ENCODE measurements around the gene IQSEC2. TPM values are rescaled to one million over a fixed set of nuclear protein-coding genes. Genes with fewer than 3 reads are reported as not detected.

Gene IQSEC2
- total and polyA plus RNA-seq, 7 donors = 8.2 to 63.8 (median 41.5) TPM

DNA sequence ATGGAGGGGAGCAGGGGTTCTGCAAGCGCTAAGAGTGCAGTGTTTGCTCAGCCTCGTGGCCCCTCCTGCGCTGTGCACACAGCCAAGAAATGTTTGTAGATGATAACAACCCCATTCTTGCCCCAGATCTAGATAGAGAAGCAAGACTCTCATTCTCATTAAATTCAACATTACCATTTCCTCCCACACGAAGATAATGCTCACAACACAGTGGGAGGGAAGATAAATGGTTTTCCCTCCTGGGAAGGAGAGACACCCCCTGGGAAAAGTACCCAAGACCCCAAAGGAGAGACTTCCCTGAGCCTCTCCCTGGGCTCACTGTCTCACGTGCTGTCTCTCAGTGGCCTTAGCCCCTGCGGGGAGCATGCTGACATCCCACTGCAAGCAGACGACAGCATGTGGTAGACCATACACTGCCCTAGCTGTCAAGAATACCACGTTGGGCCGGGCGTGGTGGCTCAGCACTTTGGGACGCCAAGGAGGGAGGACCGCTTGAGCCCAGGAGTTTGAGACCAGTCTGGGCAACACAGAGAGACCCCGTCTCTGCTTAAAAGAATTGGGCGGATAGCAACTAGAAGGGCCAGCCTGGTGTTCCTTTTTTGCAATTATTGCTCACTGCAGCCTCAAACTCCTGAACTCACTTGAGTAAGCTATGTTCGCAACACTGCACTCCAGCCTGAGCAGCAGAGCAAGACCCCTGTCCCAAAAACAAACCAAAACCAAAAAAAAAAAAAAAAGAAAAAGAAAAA is 34.9 kb upstream of the IQSEC2 start:
- no peak for ATAC-seq
- Histone ChIP-seq H3K36me3 (ENCODE audit: insufficient read depth in 1 of 2, low read depth in 1 of 2) (no peaks in the 10 kb centered on the region), H3K27me3 (ENCODE audit: insufficient read depth in 3 of 3, low read length in 2 of 3) (peaks cover 0 to 37% (median 0%) of the 10 kb centered on the region in 3 donors), H3K9me3 (no peaks in the 10 kb centered on the region), H3K27ac (no peak overlapping the region), H3K4me3 (no peak overlapping the region), H3K4me1 (no peaks in the 10 kb centered on the region)
- no peak for DNase-seq
- TF ChIP-seq, protein P1, sequence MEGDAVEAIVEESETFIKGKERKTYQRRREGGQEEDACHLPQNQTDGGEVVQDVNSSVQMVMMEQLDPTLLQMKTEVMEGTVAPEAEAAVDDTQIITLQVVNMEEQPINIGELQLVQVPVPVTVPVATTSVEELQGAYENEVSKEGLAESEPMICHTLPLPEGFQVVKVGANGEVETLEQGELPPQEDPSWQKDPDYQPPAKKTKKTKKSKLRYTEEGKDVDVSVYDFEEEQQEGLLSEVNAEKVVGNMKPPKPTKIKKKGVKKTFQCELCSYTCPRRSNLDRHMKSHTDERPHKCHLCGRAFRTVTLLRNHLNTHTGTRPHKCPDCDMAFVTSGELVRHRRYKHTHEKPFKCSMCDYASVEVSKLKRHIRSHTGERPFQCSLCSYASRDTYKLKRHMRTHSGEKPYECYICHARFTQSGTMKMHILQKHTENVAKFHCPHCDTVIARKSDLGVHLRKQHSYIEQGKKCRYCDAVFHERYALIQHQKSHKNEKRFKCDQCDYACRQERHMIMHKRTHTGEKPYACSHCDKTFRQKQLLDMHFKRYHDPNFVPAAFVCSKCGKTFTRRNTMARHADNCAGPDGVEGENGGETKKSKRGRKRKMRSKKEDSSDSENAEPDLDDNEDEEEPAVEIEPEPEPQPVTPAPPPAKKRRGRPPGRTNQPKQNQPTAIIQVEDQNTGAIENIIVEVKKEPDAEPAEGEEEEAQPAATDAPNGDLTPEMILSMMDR (IDR thresholded peaks at IDR 0.05) = no peak
- intact Hi-C loops (cut with DNase I) = loop anchor here (2.0 to 10.0 kb wide), 2 partner anchors 119 kb away; partner anchors contain the start of gene HSD17B10 (in 2 of the 2)
- 73 to 82% (median 78%) methylated on average over 13 to 15 of the region's 15 CpGs for WGBS, 3 donors

DNA sequence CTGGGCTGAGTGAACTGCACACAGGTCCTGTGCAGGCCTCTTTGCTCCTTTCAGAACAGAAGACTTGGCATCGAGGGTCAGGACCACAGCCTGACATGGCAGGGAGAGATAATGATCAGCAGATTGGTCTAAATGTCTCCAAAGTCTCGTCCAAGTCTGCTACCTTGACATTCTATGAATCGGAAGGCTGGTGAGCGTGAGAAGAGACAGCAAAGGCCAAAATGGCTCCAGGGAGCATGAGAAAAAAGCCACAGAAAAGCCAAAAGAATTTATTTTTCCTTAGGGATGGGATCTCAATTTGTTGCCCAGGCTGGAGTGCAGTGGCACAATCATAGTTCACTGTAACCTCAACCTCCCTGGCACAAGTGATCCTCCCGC is 32.3 kb upstream of the IQSEC2 start:
- 75 to 79% (median 76%) methylated on average over 5 of the region's 5 CpGs for WGBS, 3 donors
- Histone ChIP-seq H3K27ac (no peak overlapping the region), H3K4me3 (no peak overlapping the region), H3K9me3 (no peaks in the 10 kb centered on the region), H3K36me3 (ENCODE audit: insufficient read depth in 1 of 2, low read depth in 1 of 2) (no peaks in the 10 kb centered on the region), H3K4me1 (no peaks in the 10 kb centered on the region), H3K27me3 (ENCODE audit: insufficient read depth in 3 of 3, low read length in 2 of 3) (peaks cover 0 to 16% (median 0%) of the 10 kb centered on the region in 3 donors)
- TF ChIP-seq, protein P1 (IDR thresholded peaks at IDR 0.05) = no peak
- no peak for ATAC-seq
- no peak for DNase-seq
- intact Hi-C loops (cut with DNase I) = loop anchor here (2.0 to 10.0 kb wide), 2 partner anchors 121 to 167 kb away; partner anchors contain the start of gene HSD17B10 (in 1 of the 2)

DNA sequence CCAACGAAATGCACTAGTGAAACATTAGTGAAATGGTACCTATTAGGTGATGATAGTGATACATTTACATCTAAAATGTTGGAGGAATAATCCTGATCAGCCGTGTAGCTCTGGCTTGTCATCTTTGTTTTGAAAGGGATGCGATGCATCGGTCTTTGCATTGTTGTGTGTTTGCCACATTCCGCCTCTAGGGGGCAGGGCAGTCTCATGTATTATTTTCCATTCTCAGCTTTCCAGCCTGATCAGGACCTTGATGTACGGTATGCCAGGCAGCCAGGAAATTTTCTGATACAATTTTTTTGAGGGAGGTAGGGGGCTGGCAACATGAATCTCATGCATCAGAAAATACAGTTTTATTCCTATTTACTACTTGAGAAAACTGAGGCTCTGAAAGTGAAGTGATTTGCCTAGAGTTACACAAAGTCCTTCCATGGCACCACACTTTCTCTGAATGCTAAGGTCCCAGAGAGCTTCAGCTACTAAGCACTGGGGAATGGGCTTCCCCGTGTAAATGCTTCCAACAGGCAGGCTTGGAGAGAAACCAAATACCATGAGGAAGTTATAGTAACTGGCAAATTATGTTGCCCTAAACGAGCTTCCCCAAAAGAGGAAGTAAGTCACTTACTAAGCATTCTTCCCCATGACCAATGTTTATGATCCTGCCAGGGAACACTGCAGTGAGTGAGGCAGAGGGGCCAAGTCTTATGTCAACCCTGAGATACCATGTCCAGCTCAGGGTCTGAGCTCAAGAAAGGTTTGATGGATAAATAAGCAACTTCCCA is 31.8 kb upstream of the IQSEC2 start:
- TF ChIP-seq, protein P1 (IDR thresholded peaks at IDR 0.05) = peak; percentile 85
- peak; percentile 70 to 82 (median 75) for ATAC-seq
- no peak overlapping the region for H3K27ac ChIP-seq
- H3K9me3 ChIP-seq = no peaks in the 10 kb centered on the region
- DNase-seq = peak; percentile 58 to 75
- intact Hi-C loops (cut with DNase I) = loop anchor here (2.0 to 10.0 kb wide), 2 partner anchors 122 to 168 kb away; partner anchors contain the start of gene HSD17B10 (in 1 of the 2)
- no peaks in the 10 kb centered on the region for H3K4me1 ChIP-seq
- no peak overlapping the region for H3K4me3 ChIP-seq
- H3K27me3 ChIP-seq (ENCODE audit: insufficient read depth in 3 of 3, low read length in 2 of 3) = peaks cover 0 to 13% (median 0%) of the 10 kb centered on the region in 3 donors
- WGBS, 3 donors = 8 to 14% (median 11%) methylated on average over 8 of the region's 8 CpGs
- H3K36me3 ChIP-seq (ENCODE audit: insufficient read depth in 1 of 2, low read depth in 1 of 2) = no peaks in the 10 kb centered on the region

DNA sequence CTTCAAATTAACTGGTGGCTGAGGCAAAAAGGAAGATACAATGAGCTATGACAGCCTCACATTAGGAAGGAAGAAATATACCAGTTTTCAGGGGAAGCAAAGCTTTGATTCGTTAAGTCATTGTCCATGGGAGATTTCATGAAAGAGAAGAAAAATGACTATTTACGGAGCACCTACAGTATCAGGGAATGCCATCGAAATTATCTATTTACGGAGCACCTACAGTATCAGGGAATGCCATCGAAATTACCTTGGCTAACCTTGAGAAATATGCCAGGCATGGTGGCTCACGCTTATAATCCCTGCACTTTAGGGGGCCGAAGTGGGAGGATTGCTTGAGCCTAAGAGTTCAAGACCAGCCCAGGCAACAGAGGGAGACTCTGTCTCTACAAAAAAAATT is 28.5 kb upstream of the IQSEC2 start:
- Histone ChIP-seq H3K36me3 (ENCODE audit: insufficient read depth in 1 of 2, low read depth in 1 of 2) (no peaks in the 10 kb centered on the region), H3K9me3 (no peaks in the 10 kb centered on the region), H3K4me1 (no peaks in the 10 kb centered on the region), H3K27ac (no peak overlapping the region), H3K4me3 (no peak overlapping the region), H3K27me3 (ENCODE audit: insufficient read depth in 3 of 3, low read length in 2 of 3) (peaks cover 0 to 11% (median 0%) of the 10 kb centered on the region in 3 donors)
- intact Hi-C loops (cut with DNase I) = loop anchor here in 1 of 2 donors (10.0 kb wide), 1 partner anchor 125 kb away; the partner anchor contains the start of gene HSD17B10
- no peak for DNase-seq
- 79 to 90% (median 86%) methylated on average over 7 of the region's 7 CpGs for WGBS, 3 donors
- no peak for ATAC-seq
- TF ChIP-seq, protein P1 (IDR thresholded peaks at IDR 0.05) = no peak

All from psoas muscle (tissue), 8 donors.